Measurements from ENCODE around the gene PCSK4.

DNA sequence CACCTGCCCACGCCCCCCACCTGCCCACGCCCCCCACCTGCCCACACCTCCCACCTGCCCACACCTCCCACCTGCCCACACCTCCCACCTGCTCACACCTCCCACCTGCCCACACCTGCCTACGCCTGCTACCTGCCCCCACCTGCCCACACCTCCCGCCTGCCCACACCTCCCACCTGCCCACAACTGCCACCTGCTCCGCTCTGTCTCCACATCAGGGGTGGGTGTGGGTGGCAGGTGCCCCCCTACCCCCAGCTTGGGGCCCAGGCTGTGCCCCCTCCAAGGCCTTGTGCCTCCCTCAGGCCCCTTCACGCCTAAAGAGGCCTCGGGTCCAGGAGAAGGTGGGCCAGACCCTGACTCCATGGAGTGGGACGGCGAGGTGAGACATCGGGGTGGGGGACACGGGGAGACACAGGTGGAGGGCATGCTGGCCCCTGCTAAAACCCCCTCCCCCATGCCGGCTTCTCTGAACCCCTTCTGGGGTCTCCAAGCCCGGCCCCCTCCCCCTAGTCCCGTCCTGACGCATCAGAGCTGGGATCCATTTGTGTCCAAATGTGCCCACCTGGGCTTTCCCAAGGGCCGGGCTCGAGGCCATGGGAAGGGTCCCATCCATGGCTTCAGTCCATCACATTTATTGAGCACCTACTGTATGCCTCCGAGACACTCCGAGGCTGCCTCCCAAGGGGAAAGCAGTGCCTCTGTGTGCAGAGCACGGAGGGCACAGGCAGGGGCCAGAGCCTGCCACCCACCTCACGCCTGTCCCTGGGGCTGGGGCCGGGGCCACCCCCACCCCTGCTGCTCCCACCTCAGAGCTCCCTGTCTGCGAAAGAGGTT lies 38.7 kb upstream of the PCSK4 start:
- TF ChIP-seq ZFP3 (CRISPR knock-in tag; IDR thresholded peaks at IDR 0.05): no peak
- TF ChIP-seq OSR1 (CRISPR knock-in tag; IDR thresholded peaks at IDR 0.05): no peak
- TF ChIP-seq ARNTL (CRISPR knock-in tag; IDR thresholded peaks at IDR 0.05; ENCODE audit: borderline replicate concordance, low read depth): no peak
- TF ChIP-seq TSHZ2 (CRISPR knock-in tag; IDR thresholded peaks at IDR 0.05): no peak
- no peak for TF ChIP-seq GLIS3 (CRISPR knock-in tag; IDR thresholded peaks at IDR 0.05)
- no peak for TF ChIP-seq CREB5 (CRISPR knock-in tag; IDR thresholded peaks at IDR 0.05; ENCODE audit: low read depth)
- no peak for TF ChIP-seq CSRNP3 (CRISPR knock-in tag; IDR thresholded peaks at IDR 0.05)
- no peak for TF ChIP-seq PPARA (CRISPR knock-in tag; IDR thresholded peaks at IDR 0.05; ENCODE audit: borderline replicate concordance)
- TF ChIP-seq, protein P1, sequence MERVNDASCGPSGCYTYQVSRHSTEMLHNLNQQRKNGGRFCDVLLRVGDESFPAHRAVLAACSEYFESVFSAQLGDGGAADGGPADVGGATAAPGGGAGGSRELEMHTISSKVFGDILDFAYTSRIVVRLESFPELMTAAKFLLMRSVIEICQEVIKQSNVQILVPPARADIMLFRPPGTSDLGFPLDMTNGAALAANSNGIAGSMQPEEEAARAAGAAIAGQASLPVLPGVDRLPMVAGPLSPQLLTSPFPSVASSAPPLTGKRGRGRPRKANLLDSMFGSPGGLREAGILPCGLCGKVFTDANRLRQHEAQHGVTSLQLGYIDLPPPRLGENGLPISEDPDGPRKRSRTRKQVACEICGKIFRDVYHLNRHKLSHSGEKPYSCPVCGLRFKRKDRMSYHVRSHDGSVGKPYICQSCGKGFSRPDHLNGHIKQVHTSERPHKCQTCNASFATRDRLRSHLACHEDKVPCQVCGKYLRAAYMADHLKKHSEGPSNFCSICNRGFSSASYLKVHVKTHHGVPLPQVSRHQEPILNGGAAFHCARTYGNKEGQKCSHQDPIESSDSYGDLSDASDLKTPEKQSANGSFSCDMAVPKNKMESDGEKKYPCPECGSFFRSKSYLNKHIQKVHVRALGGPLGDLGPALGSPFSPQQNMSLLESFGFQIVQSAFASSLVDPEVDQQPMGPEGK (CRISPR knock-in tag; IDR thresholded peaks at IDR 0.05; ENCODE audit: borderline replicate concordance): no peak
- no peak for TF ChIP-seq RARB (CRISPR knock-in tag; IDR thresholded peaks at IDR 0.05)
- TF ChIP-seq ZFP30 (CRISPR knock-in tag; IDR thresholded peaks at IDR 0.05): no peak

All from SK-N-SH treated with all-trans-retinoic acid at 6 μM for 48 hours (cell line).